HTERT RPE-1 (cell line): ENCODE results near the gene HMGXB4.

Experiments used
- in situ Hi-C: fragments of 300-500 bp; cut with MboI; formaldehyde crosslinking; loops from 4 replicates; pipeline ENCODE4 v1.14.3; 2020; ENCODE audit warnings: low sequenced_read_pairs

HMGXB4 gene

GRCh38 chr22:35257002-35257320 is 332 bp upstream of the HMGXB4 start:
- in situ Hi-C loops = no loop called here

- in situ Hi-C loops = no loop called here
Measured at GRCh38 chr22:35258191-35258988, 1.1 kb downstream of the HMGXB4 start.

DNA sequence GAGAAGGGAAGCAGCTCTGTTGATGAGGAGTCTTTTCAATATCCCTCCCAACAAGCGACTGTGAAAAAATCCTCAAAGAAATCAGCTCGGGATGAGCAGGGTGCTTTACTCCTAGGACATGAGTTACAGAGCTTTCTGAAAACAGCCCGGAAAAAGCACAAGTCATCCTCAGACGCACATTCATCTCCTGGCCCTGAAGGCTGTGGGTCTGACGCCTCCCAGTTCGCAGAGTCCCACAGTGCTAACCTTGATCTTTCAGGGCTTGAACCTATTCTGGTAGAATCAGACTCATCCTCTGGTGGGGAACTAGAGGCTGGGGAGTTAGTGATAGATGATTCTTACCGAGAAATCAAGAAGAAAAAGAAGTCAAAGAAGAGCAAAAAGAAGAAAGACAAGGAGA is 7.7 kb downstream of the HMGXB4 start:
- in situ Hi-C loops = no loop called here

DNA sequence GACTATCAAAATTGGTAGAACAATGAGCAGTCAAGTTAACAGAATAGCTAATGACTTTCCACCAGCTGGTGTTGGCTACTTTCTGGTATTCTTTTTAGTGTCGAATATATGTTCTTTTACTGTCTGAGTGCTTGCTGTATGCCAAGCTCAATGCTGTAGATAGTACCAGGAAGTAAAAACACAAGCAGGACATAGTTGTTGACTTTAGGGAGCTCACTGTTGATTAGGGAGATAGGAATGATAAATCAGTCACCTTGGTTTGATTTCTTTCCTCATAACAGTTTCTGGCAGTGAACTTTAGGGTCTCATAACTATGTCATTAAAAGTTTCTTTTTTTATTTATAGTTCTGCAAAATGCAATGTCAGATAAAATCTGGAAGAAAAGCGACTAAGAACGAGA is 9.0 kb downstream of the HMGXB4 start:
- in situ Hi-C loops = no loop called here

DNA sequence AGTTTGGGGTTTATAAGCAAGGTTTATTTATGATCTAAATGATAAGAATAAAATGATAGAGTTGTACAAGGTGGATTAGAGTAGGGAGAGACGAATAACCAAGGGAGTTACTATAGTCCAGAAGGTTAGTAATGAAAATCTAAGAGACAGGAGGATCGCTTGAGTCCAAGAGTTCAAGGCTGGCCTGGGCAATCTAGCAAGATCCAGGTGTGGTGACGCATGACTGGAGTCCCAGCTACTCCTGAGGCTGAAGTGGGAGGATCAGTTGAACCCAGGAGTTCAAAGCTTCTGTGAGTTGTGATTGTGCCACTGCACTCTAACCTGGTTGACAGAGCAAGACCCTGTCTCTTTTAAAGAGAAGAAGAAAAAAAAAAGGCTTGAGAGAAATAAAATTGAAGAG is 12.3 kb downstream of the HMGXB4 start:
- in situ Hi-C loops = no loop called here

DNA sequence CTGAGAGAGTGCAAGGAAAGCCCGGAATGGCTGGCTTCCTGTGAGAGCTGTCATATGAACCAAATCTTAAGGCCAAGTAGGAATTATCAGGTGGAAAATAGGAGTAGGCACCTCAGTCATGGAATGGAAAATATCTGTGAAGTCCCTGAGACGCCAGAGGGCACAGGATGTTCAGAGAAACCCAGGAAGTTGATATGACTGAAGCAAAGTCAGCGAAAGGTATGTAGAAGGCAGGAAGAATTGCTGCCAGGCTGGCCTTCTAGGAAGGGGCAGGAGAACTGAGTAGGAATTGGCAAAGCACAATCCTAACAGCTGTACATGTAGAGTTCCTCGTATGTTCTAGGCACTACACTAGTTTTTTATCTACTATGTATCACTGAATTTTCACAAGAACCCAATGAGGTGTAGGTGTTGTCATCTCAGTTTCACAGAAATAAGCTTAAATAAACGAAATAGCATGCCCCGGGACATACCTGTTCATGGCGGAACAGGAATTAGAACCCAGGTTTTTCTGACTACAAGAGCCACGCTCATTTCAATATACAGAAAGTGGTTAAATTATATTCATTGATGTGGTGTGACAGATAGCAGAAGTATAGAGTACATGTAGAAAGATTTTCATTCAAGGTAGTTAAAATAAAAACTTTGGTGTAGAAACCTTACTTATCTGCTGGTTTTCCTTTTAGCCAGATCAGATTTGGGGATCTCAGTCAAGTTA is 17.0 kb downstream of the HMGXB4 start:
- in situ Hi-C loops = no loop called here

DNA sequence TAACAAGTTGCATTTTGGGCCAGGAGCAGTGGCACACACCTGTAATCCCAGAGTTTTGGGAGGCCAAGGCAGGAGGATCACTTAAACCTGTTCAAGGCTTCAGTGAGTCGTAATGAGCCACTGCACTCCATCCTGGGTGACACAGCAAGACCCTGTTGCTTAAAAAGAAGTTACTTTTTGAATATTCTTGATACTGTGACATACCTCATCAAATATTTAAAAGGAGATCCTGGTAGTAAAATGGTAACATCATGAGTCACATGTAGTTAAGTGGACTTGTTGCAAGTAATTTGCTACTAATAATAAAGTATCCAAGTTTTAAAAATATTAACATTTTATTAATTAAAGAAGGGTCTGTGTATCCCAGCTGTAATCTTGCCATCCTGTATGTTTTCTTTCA is 18.3 kb downstream of the HMGXB4 start:
- in situ Hi-C loops = no loop called here

DNA sequence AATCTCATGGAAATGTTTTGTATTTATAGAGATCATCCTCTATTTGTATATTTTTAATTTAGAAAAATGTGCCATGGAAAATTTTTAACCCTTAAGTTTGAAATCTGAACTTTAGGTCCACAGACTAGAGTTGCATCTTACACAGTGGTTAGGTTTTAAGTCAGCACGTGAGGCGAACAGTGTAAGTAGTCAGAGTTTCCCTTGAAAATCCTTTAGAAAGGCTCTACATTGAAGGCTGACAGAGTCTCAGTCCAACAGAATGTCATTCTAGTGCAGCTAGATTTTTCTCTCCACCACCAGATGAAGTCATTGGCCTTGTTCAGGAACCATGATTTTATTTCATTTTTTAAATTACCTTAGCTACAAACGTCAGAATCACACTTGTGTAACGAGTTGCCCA is 18.7 kb downstream of the HMGXB4 start:
- in situ Hi-C loops = no loop called here

GRCh38 chr22:35288116-35288515 is 30.8 kb downstream of the HMGXB4 start:
- in situ Hi-C loops = no loop called here

GRCh38 chr22:35292786-35293185 is 35.5 kb downstream of the HMGXB4 start:
- in situ Hi-C loops = no loop called here

- in situ Hi-C loops = no loop called here
Measured at GRCh38 chr22:35296051-35296450, 38.8 kb downstream of the HMGXB4 start.

GRCh38 chr22:35299217-35299672 is 42.0 kb downstream of the HMGXB4 start:
- in situ Hi-C loops = no loop called here

- in situ Hi-C loops = no loop called here
Measured at GRCh38 chr22:35299673-35300499, 42.6 kb downstream of the HMGXB4 start, which contains the start of gene TOM1. TOM1 (plus strand) TSS chr22:35299894; CDS start chr22:35299929, 35 bp downstream.

GRCh38 chr22:35301372-35301874 is 44.1 kb downstream of the HMGXB4 start:
- in situ Hi-C loops = no loop called here

DNA sequence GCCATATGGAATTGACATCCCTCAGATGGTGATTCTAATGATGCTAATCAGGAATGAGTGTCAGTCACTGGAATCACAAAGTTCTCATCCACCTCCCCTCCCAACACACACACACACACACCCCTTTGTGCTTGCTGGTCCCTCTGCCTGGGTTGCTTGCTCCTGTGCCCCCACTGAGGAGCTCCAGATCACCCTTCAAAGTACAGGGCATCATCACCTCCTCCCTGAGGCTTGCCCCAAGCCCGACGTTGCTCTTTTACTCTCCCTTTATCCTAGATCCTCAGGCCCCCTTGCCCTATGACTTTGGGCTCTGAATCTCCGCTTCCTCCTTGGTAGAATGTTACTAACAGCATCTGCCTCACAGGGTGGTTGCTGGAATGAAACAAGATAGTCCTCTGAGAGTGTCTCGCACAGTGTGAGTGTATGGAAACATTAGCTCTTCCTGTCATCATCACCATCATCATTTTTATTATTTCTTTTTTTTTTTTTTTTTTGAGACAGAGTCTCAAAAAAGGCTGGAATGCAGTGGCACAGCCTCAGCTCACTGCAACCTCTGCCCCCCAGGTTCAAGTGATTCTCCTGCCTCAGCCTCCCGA is 45.8 kb downstream of the HMGXB4 start:
- in situ Hi-C loops = no loop called here

GRCh38 chr22:35305525-35306070 is 48.3 kb downstream of the HMGXB4 start:
- in situ Hi-C loops = no loop called here

- in situ Hi-C loops = no loop called here
Measured at GRCh38 chr22:35306350-35306967, 49.2 kb downstream of the HMGXB4 start.

DNA sequence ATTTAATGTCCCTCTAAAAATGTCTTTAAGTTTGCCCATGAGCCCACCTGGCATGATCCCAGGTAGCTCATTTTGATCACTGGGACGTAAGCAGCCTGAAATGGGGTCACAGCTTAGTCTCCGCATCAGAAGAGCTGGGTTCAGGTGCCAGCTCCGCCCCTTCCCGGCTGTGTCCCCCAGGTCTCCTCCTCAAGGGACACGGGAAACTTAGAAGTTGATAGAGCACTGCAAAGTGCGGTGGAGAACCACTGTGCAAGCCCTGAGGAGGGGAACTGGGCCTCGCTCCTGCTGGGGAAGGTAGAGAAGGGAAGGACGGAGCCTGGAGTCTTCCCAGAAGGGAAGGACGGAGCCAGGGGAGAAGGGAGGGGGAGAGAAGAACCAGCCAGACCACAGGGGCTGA is 50.1 kb downstream of the HMGXB4 start:
- in situ Hi-C loops = no loop called here

DNA sequence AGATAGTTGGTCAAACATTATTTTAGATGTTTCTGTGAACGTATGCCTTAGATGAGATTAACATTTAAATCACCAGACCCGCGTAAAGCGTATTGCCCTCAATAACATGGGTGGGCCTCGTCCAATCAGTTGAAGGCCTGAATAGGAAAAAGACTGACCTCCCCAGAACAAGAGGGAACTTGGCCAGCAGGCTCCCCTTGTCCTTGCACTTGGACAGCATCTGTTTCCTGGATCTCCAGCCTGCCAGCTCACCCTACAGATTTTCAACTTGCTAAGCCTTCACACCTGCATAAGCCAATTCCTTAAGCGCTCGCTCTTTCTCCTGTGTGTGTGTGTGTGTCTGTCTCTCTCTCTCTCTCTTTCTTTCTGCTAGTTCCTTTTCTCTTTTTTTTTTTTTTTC is 50.6 kb downstream of the HMGXB4 start:
- in situ Hi-C loops = no loop called here

DNA sequence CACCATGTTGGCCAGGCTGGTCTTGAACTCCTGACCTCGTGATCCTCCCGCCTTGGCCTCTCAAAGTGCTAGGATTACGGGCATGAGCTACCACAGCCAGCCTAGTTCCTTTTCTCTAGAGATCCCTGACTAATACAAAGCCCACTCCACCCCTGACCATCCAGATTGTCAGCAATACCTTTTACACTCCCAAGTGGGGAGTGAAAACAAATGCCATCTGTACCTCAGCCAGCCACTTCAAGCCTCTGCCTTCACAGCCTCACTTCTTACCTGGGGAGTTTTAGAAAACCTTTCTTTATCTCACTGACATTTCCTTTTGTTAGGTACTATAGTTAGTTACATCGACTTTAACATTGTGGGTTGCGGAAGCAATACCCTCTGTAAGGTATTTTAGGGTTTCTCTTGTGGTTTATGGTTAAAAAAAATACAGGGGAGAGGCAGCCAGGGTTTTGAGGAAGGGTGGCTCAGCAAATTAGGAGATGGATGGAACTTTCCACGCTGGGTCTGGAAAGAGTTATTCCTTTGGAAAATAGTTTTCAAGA is 51.3 kb downstream of the HMGXB4 start:
- in situ Hi-C loops = no loop called here
